Spleen (tissue), 11 donors: ENCODE measurements around the gene PSMD1. TPM values are rescaled to one million over a fixed set of nuclear protein-coding genes. Genes with fewer than 3 reads are reported as not detected.

Experiments used
- DNase-seq: peaks from one replicate; pipeline ENCODE4 v3.0.0-alpha.2; 2020
- H3K27ac ChIP-seq, 8 donors: fragments of 200-600 bp; sonication (generic) in 7 of 8; 1 replicate in 4 of 8; 2 replicates in 4 of 8; pipeline versions ENCODE4 v1.5.0 to v1.8.0; 2016 to 2021; ENCODE audit warnings: inconsistent platforms in 4 of 8, mild to moderate bottlenecking in 4 of 8, moderate library complexity in 1 of 8
- H3K27me3 ChIP-seq, 7 donors: fragments of 200-600 bp; sonication (generic) in 6 of 7; replicated peaks in 1 of 7; 1 replicate in 4 of 7; 2 replicates in 3 of 7; pipeline versions ENCODE4 v1.5.0 to v1.8.0; 2016 to 2021; ENCODE audit warnings: inconsistent platforms in 3 of 7, mild to moderate bottlenecking in 1 of 7
- H3K36me3 ChIP-seq, 6 donors: fragments of 200-600 bp; sonication (generic) in 5 of 6; 1 replicate in 4 of 6; 2 replicates in 2 of 6; pipeline versions ENCODE4 v1.5.0 to v1.8.0; 2016 to 2021; ENCODE audit warnings: inconsistent platforms in 2 of 6
- H3K4me1 ChIP-seq, 6 donors: fragments of 200-600 bp; sonication (generic) in 5 of 6; 1 replicate in 3 of 6; 2 replicates in 3 of 6; pipeline versions ENCODE4 v1.5.0 to v1.8.0; 2016 to 2021; ENCODE audit warnings: inconsistent platforms in 3 of 6
- H3K4me3 ChIP-seq, 8 donors: fragments of 200-600 bp; sonication (generic) in 7 of 8; 1 replicate in 4 of 8; 2 replicates in 4 of 8; pipeline versions ENCODE4 v1.5.0 to v1.8.0; 2016 to 2021; ENCODE audit warnings: inconsistent platforms in 4 of 8, mild to moderate bottlenecking in 4 of 8, moderate library complexity in 2 of 8
- H3K9me3 ChIP-seq, 8 donors: fragments of 200-600 bp; sonication (generic) in 7 of 8; 1 replicate in 4 of 8; 2 replicates in 4 of 8; pipeline versions ENCODE4 v1.5.0 to v1.8.0; 2016 to 2021; ENCODE audit warnings: inconsistent platforms in 4 of 8
- CTCF ChIP-seq, 11 experiments: fragments of 200-600 bp in 7 of 11; fragments of 450-650 bp in 4 of 11; sonication (generic) in 4 of 11; IDR thresholded peaks in 8 of 11; conservative IDR thresholded peaks in 3 of 11; 1 replicate in 7 of 11; 2 replicates in 4 of 11; pipeline versions ENCODE4 v1.4.0 to v1.8.0; 2016 to 2021; ENCODE audit warnings: antibody characterized with exemption in 11 of 11, inconsistent platforms in 4 of 11, mild to moderate bottlenecking in 1 of 11
- POLR2A ChIP-seq, 3 donors: fragments of 450-650 bp; IDR thresholded peaks; one replicate each; pipeline ENCODE4 v1.5.1; 2017; ENCODE audit warnings: antibody characterized with exemption in 3 of 3, mild to moderate bottlenecking in 1 of 3
- POLR2AphosphoS5 ChIP-seq, 3 donors: sonication (generic); formaldehyde crosslinking; IDR thresholded peaks; one replicate each; pipeline ENCODE4 v1.5.1; 2017; ENCODE audit warnings: antibody characterized with exemption in 3 of 3
- WGBS, 5 donors: extraction: QIAGEN DNeasy Blood & Tissue Kit in 3 of 5; methylation state at CpG; one replicate each; pipeline versions ENCODE4 v1.1.5 to v1.1.7; 2013 to 2018; 5-methylcytosine and 5-hydroxymethylcytosine counted together
- intact Hi-C: fragments of 100-400 bp; cut with DNase I; formaldehyde crosslinking; loops from one replicate; pipeline ENCODE4 v1.15.0; 2023; ENCODE audit warnings: low total_unique reads
- polyA plus RNA-seq, 3 donors: library from polyadenylated mRNA; stranded (reverse); fragments of 200-250 nt; gene quantifications; one replicate each; pipeline ENCODE4 v1.2.1, GENCODE V29; 2013
- total RNA-seq, 7 donors: library from RNA; depleted of rRNA in 3 of 7; stranded (reverse); fragments of >200 nt in 3 of 7; fragmentation: NEBNext Ultra II Directional in 4 of 7; extraction: Animal tissue kit (Norgen Biotek cat#: 25700) in 4 of 7; gene quantifications; one replicate each; pipeline versions ENCODE4 v1.1.0 to v1.2.1, GENCODE V29; 2016 to 2021
- donor health status: healthy with polysubstance abuse.
- donor health status: DM: no; HTN: no; CAD: no; lungs with moderate emphysema.
- donor health status: DM: no; HTN: no; CAD: no.
- donor health status: Bipolar disorder and iron deficiency.
- donor health status: healthy.
- donor health status: DM: no; HTN: no; CAD: no.
- donor health status: DM: yes; HTN: yes; CAD: no.

Gene PSMD1
- total and polyA plus RNA-seq, 10 donors, result 21.2 to 81.2 (median 53.4) TPM

GRCh38 chr2:231203087-231203486, 146.4 kb downstream of the PSMD1 start:
- WGBS, 5 donors, result 89 to 94% (median 91%) methylated on average over 7 of the region's 7 CpGs
- Histone ChIP-seq H3K27me3 (no peaks in the 10 kb centered on the region), H3K4me1 (peaks cover 0 to 16% (median 11%) of the 10 kb centered on the region in 6 donors), H3K27ac (no peak overlapping the region), H3K36me3 (no peaks in the 10 kb centered on the region), H3K4me3 (no peak overlapping the region), H3K9me3 (no peaks in the 10 kb centered on the region)
- intact Hi-C loops, result no loop called here
- no peak for DNase-seq
- TF ChIP-seq CTCF (IDR thresholded peaks at IDR 0.05 in 8 of 11, conservative IDR thresholded peaks at IDR 0.05 in 3 of 11) (no peak), POLR2AphosphoS5 (IDR thresholded peaks at IDR 0.05) (no peak), POLR2A (IDR thresholded peaks at IDR 0.05) (no peak)

GRCh38 chr2:231204146-231204545, 147.5 kb downstream of the PSMD1 start:
- TF ChIP-seq POLR2A (IDR thresholded peaks at IDR 0.05) (no peak), POLR2AphosphoS5 (IDR thresholded peaks at IDR 0.05) (no peak), CTCF (IDR thresholded peaks at IDR 0.05 in 8 of 11, conservative IDR thresholded peaks at IDR 0.05 in 3 of 11) (no peak)
- no peak for DNase-seq
- intact Hi-C loops, result no loop called here

GRCh38 chr2:231204581-231204980, 147.9 kb downstream of the PSMD1 start:
- no peak for DNase-seq
- Histone ChIP-seq H3K27me3 (no peaks in the 10 kb centered on the region), H3K4me3 (no peak overlapping the region), H3K27ac (no peak overlapping the region), H3K4me1 (peaks cover 0 to 4% (median under 1%) of the 10 kb centered on the region in 6 donors), H3K9me3 (no peaks in the 10 kb centered on the region), H3K36me3 (no peaks in the 10 kb centered on the region)
- intact Hi-C loops, result no loop called here
- TF ChIP-seq POLR2AphosphoS5 (IDR thresholded peaks at IDR 0.05) (no peak), CTCF (IDR thresholded peaks at IDR 0.05 in 8 of 11, conservative IDR thresholded peaks at IDR 0.05 in 3 of 11) (no peak), POLR2A (IDR thresholded peaks at IDR 0.05) (no peak)
- WGBS, 5 donors, result 81 to 96% (median 88%) methylated on average over 5 of the region's 5 CpGs

More at GRCh38 chr2:231204146-231204545, 147.5 kb downstream of the PSMD1 start:
- no peaks in the 10 kb centered on the region for H3K9me3 ChIP-seq
- H3K4me1 ChIP-seq, result peaks cover 0 to 8% (median 4%) of the 10 kb centered on the region in 6 donors
- no peak overlapping the region for H3K27ac ChIP-seq
- no peaks in the 10 kb centered on the region for H3K27me3 ChIP-seq
- WGBS, 5 donors, result 88 to 93% (median 91%) methylated on average over 3 of the region's 3 CpGs
- no peak overlapping the region for H3K4me3 ChIP-seq
- H3K36me3 ChIP-seq, result no peaks in the 10 kb centered on the region

DNA sequence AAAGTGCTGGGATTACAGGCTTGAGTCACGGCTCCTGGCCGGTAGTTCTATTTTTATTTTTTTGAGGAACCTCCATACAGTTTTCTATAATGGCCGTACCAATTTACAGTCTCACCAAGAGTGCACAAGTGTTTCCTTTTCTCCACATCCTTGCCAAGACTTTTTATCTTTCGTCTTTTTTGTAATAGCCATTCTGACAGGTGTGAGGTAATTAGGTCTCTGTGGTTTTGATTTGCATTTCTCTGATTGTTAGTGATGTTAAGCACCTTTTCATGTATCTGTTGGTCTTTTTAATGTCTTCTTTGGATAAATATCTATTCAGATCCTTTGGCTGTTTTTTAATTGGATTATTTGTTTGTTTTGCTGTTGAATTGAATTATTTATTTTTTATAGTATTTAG, 151.1 kb downstream of the PSMD1 start:
- intact Hi-C loops, result no loop called here
- DNase-seq, result no peak
- Histone ChIP-seq H3K4me3 (no peak overlapping the region), H3K9me3 (no peaks in the 10 kb centered on the region), H3K4me1 (no peaks in the 10 kb centered on the region), H3K36me3 (peaks cover 0 to 6% (median 0%) of the 10 kb centered on the region in 6 donors), H3K27me3 (no peaks in the 10 kb centered on the region), H3K27ac (no peak overlapping the region)
- TF ChIP-seq POLR2A (IDR thresholded peaks at IDR 0.05), result no peak
- TF ChIP-seq CTCF (IDR thresholded peaks at IDR 0.05 in 8 of 11, conservative IDR thresholded peaks at IDR 0.05 in 3 of 11), result no peak
- no peak for TF ChIP-seq POLR2AphosphoS5 (IDR thresholded peaks at IDR 0.05)
- WGBS, 5 donors, result 74 to 80% (median 79%) methylated on average over 4 of the region's 4 CpGs
